HepG2 (cell line): ENCODE measurements around the gene VANGL2. TPM values are rescaled to one million over a fixed set of nuclear protein-coding genes. Genes with fewer than 3 reads are reported as not detected.

Experiments
- ATAC-seq: fragments of 200-7000 bp; cut with Tn5 transposase; 3 replicates; pipeline ENCODE4 v1.9.1; 2020; ENCODE audit warnings: mild to moderate bottlenecking, moderate library complexity
- BruUV-seq: library from RNA; stranded (reverse); fragments of 400-500 nt; replicated peaks from 2 replicates; lab custom pipeline; 2021; lab: Mats Ljungman, UMichigan
- CTCF ChIA-PET: fragments of 300-600 bp; formaldehyde crosslinking; extraction: SDS; loops from one replicate; lab custom pipeline; 2021; ENCODE audit warnings: low total read pairs, inconsistent platforms, low intra/inter-chr PET ratio; lab: Yijun Ruan, JAX
- POLR2A ChIA-PET: fragments of 350-600 bp; sonication (Branson Sonifier 250); formaldehyde crosslinking; loops from one replicate; lab custom pipeline; 2020; ENCODE audit warnings: antibody characterized with exemption, inconsistent platforms; lab: Yijun Ruan, JAX
- DNase-seq: peaks from one replicate; pipeline ENCODE4 v3.0.0-alpha.2; 2015; ENCODE audit warnings: low spot score
- FAIRE-seq: peaks from 3 replicates; lab custom pipeline; 2011; peaks lifted over from hg19 to GRCh38; lab: Jason Lieb, UNC
- H2AFZ ChIP-seq: one replicate; pipeline ENCODE4 v1.6.1; 2011; ENCODE audit warnings: low read length, inconsistent platforms
- H3K27ac ChIP-seq: fragments of 300-600 bp; 3 replicates; pipeline ENCODE4 v1.8.0; 2011; ENCODE audit warnings: mixed run types, mild to moderate bottlenecking, mixed read lengths, low read length, inconsistent platforms; ENCODE audit not compliant: insufficient read depth; ENCODE audit errors: extremely low read length
- H3K27me3 ChIP-seq, 2 experiments: fragments of 200-600 bp in 1 of 2; 2 replicates in 1 of 2; 3 replicates in 1 of 2; pipeline versions ENCODE4 v1.6.0 to v1.8.0; 2011; ENCODE audit warnings: low read length in 2 of 2, mild to moderate bottlenecking in 2 of 2, moderate library complexity in 2 of 2, inconsistent platforms in 1 of 2; ENCODE audit not compliant: insufficient read depth in 2 of 2, control insufficient read depth in 1 of 2
- H3K36me3 ChIP-seq, 2 experiments: fragments of 200-600 bp in 1 of 2; replicated peaks in 1 of 2; 2 replicates in 1 of 2; 3 replicates in 1 of 2; pipeline versions ENCODE4 v1.5.1 to v1.8.0; 2011; ENCODE audit warnings: low read length in 2 of 2, inconsistent platforms in 1 of 2; ENCODE audit not compliant: insufficient read depth in 2 of 2, control insufficient read depth in 1 of 2
- H3K4me1 ChIP-seq: 2 replicates; pipeline ENCODE4 v1.5.1; 2012; ENCODE audit warnings: low read length, inconsistent platforms; ENCODE audit not compliant: insufficient read depth
- H3K4me2 ChIP-seq: 2 replicates; pipeline ENCODE4 v1.6.0; 2011; ENCODE audit warnings: low read depth, low read length, inconsistent platforms
- H3K4me3 ChIP-seq, 3 experiments: fragments of 200-600 bp in 1 of 3; sonication (generic), shearing (Covaris generic) in 1 of 3; replicated peaks in 1 of 3; 2 replicates each; pipeline ENCODE4 v1.5.1; 2011 to 2016; ENCODE audit warnings: low read length in 3 of 3, inconsistent platforms in 2 of 3, low read depth in 2 of 3, mild to moderate bottlenecking in 2 of 3, control low read depth in 1 of 3, mixed read lengths in 1 of 3; ENCODE audit not compliant: insufficient read depth in 1 of 3
- H3K79me2 ChIP-seq: one replicate; pipeline ENCODE4 v1.6.1; 2011; ENCODE audit warnings: low read length, inconsistent platforms; ENCODE audit not compliant: insufficient read depth
- H3K9ac ChIP-seq: 2 replicates; pipeline ENCODE4 v1.6.0; 2011; ENCODE audit warnings: mild to moderate bottlenecking, low read depth, low read length, inconsistent platforms; ENCODE audit not compliant: insufficient read depth
- H3K9me3 ChIP-seq: 2 replicates; pipeline ENCODE4 v1.5.1; 2012; ENCODE audit warnings: mild to moderate bottlenecking, low read length
- H4K20me1 ChIP-seq: 2 replicates; pipeline ENCODE4 v1.6.0; 2011; ENCODE audit warnings: inconsistent platforms, mild to moderate bottlenecking, low read length, moderate library complexity; ENCODE audit not compliant: insufficient read depth
- ARNT2 ChIP-seq: sonication (generic); formaldehyde crosslinking; IDR thresholded peaks from 2 replicates; pipeline ENCODE4 v1.8.0; 2022; ENCODE audit warnings: mild to moderate bottlenecking, low read depth, missing genetic modification reagents, moderate library complexity
- ELF3 ChIP-seq: IDR thresholded peaks from 2 replicates; pipeline ENCODE4 v1.6.1; 2016; ENCODE audit warnings: missing genetic modification reagents, missing compliant biosample characterization
- ERF ChIP-seq: IDR thresholded peaks from 2 replicates; pipeline ENCODE4 v1.6.1; 2018; ENCODE audit warnings: missing biosample characterization, missing genetic modification reagents
- ETV5 ChIP-seq: IDR thresholded peaks from 2 replicates; pipeline ENCODE4 v1.6.1; 2018; ENCODE audit warnings: missing biosample characterization, missing genetic modification reagents, inconsistent platforms, borderline replicate concordance
- GPN1 ChIP-seq: sonication (generic); formaldehyde crosslinking; IDR thresholded peaks from 2 replicates; pipeline ENCODE4 v1.5.1; 2020; ENCODE audit warnings: missing genetic modification reagents, borderline replicate concordance
- MXI1 ChIP-seq: IDR thresholded peaks from 3 replicates; pipeline ENCODE4 v1.6.1; 2012; ENCODE audit warnings: low read depth, low read length, inconsistent platforms, borderline replicate concordance
- SIX4 ChIP-seq: sonication (generic); formaldehyde crosslinking; IDR thresholded peaks from 2 replicates; pipeline ENCODE4 v1.4.0; 2020; ENCODE audit warnings: missing genetic modification reagents
- SOX13 ChIP-seq, 3 experiments: fragments of 450-650 bp in 1 of 3; sonication (generic) in 1 of 3; formaldehyde crosslinking in 1 of 3; IDR thresholded peaks in 2 of 3; conservative IDR thresholded peaks in 1 of 3; 2 replicates each; pipeline versions ENCODE4 v1.5.0 to v1.6.1; 2016 to 2020; ENCODE audit warnings: antibody characterized with exemption in 1 of 3, mild to moderate bottlenecking in 1 of 3, missing compliant biosample characterization in 1 of 3, missing genetic modification reagents in 1 of 3, moderate library complexity in 1 of 3
- YEATS4 ChIP-seq: sonication (generic); formaldehyde crosslinking; IDR thresholded peaks from 2 replicates; pipeline ENCODE4 v1.4.0; 2020; ENCODE audit warnings: missing genetic modification reagents, borderline replicate concordance
- ZBTB3 ChIP-seq: sonication (generic); formaldehyde crosslinking; IDR thresholded peaks from 2 replicates; pipeline ENCODE4 v1.4.0; 2020; ENCODE audit warnings: low read depth, mild to moderate bottlenecking, moderate library complexity, missing genetic modification reagents, borderline replicate concordance
- ZBTB42 ChIP-seq: sonication (generic); formaldehyde crosslinking; IDR thresholded peaks from 2 replicates; pipeline ENCODE4 v1.5.0; 2020; ENCODE audit warnings: mild to moderate bottlenecking, missing genetic modification reagents
- ZEB1 ChIP-seq: IDR thresholded peaks from 2 replicates; pipeline ENCODE4 v1.6.1; 2012; ENCODE audit warnings: mild to moderate bottlenecking, low read depth, inconsistent platforms; ENCODE audit not compliant: insufficient replicate concordance
- ZFP37 ChIP-seq: sonication (generic); formaldehyde crosslinking; IDR thresholded peaks from 2 replicates; pipeline ENCODE4 v1.4.0; 2020; ENCODE audit warnings: missing genetic modification reagents, borderline replicate concordance
- ZNF232 ChIP-seq: sonication (generic); formaldehyde crosslinking; IDR thresholded peaks from 2 replicates; pipeline ENCODE4 v1.4.0; 2020; ENCODE audit warnings: missing genetic modification reagents, borderline replicate concordance
- ZNF598 ChIP-seq: sonication (generic); formaldehyde crosslinking; IDR thresholded peaks from 2 replicates; pipeline ENCODE4 v1.5.1; 2020; ENCODE audit warnings: mild to moderate bottlenecking, missing genetic modification reagents, borderline replicate concordance
- WGBS: methylation state at CpG from one replicate; pipeline ENCODE4 v1.1.6; 2017; ENCODE audit warnings: low lambda C conversion rate; 5-methylcytosine and 5-hydroxymethylcytosine counted together
- in situ Hi-C: cut with HindIII; loops from 2 replicates; pipeline ENCODE4 v1.10.0; 2017; ENCODE audit warnings: low pct_unique_long_range_greater_than_20kb; ENCODE audit not compliant: extremely low pct_ligation_motif_present
- intact Hi-C: fragments of 100-400 bp; cut with micrococcal nuclease; formaldehyde crosslinking; loops from one replicate; pipeline ENCODE4 v1.10.0; 2022; ENCODE audit not compliant: unreplicated experiment
- polyA plus RNA-seq, 8 experiments: library from polyadenylated mRNA; depleted of rRNA in 3 of 8; stranded (reverse) in 7 of 8; unstranded in 1 of 8; fragments of >200 nt; fragmentation: Illumina TruSeq in 4 of 8; extraction: Trizol in 4 of 8; gene quantifications; 2 replicates each; pipeline versions ENCODE4 v1.2.1 to v1.2.3, GENCODE V29; 2011 to 2016; ENCODE audit warnings: low read depth in 4 of 8, missing spikeins in 1 of 8, mixed read lengths in 1 of 8; ENCODE audit not compliant: insufficient read depth in 1 of 8
- total RNA-seq, 5 experiments: library from RNA; depleted of rRNA; stranded (reverse); fragments of >200 nt; fragmentation: Illumina TruSeq; extraction: Trizol; gene quantifications; 2 replicates each; pipeline ENCODE4 v1.2.3, GENCODE V29; 2016; ENCODE audit warnings: low read depth in 1 of 5
- TF ChIP-seq, protein P1 (sequence below): sonication (generic); formaldehyde crosslinking; IDR thresholded peaks from 2 replicates; pipeline ENCODE4 v1.4.0; 2020; ENCODE audit warnings: missing genetic modification reagents
- TF ChIP-seq, protein P2 (sequence below): sonication (generic); formaldehyde crosslinking; IDR thresholded peaks from 2 replicates; pipeline ENCODE4 v1.8.0; 2022; ENCODE audit warnings: low read depth, missing genetic modification reagents

Gene VANGL2
- total and polyA plus RNA-seq, 2 of the 13 experiments (the other 11 are each of a cell fraction or from before 2014, with no cell fraction given), result 0.09 TPM; not detected in 1

DNA sequence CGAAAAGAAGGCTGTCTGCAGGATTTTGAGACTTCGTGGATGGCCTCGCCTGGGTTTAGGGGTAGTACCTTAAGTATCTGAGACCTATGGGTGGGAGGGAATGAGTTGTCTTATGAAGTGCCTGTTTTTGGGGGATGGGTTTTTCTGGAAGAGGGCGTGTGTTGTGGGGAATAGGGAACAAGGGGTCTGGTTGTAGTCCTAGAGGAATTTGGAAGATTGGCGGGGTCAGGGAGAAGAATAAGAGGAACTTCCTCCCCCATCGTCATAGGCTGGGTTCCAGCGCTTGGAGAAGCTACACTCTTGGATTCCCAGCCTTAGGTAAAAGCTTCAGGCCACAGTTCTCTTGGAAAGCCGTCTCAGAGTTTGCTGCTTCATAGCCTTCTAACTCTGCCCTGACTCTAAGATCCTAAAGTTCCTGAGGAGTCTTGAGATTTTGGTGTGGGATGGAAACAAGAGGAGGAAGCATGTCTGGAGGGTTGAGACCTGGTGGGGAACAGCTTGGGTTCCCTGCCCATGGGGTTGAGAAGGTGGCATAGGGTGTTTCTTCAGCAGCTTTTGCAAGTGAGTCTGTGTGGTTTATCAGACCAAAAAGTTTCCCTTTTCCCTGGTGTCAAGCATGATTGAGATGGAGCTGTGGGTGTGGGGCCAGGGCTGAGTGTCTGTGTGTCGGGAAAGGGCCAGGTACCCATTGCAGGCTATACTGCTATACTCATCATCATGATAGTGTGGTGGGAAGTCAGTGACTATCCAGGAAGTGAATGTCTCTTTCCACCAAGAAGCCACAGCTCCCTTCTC is 1.8 kb downstream of the VANGL2 start:
- intact Hi-C loops (no loop called here), in situ Hi-C loops (no loop called here)
- CTCF ChIA-PET, result no interaction called here
- no peak for DNase-seq
- no peak for FAIRE-seq
- Histone ChIP-seq H3K4me3 (no peak overlapping the region), H3K9ac (no peak overlapping the region), H4K20me1 (no peaks in the 10 kb centered on the region), H3K9me3 (no peaks in the 10 kb centered on the region), H3K27ac (no peak overlapping the region), H2AFZ (no peak overlapping the region), H3K4me1 (peaks cover 7% of the 10 kb centered on the region; the same call in 1 of the 2 replicates), H3K36me3 (no peaks in the 10 kb centered on the region), H3K4me2 (no peak overlapping the region), H3K79me2 (no peaks in the 10 kb centered on the region), H3K27me3 (peaks cover 13 to 62% of the 10 kb centered on the region in 2 experiments)
- WGBS, result 59% methylated on average over 8 of the region's 9 CpGs
- no TSS peak for BruUV-seq
- POLR2A ChIA-PET, result no interaction called here
- no peak for ATAC-seq
- TF ChIP-seq, protein P1, sequence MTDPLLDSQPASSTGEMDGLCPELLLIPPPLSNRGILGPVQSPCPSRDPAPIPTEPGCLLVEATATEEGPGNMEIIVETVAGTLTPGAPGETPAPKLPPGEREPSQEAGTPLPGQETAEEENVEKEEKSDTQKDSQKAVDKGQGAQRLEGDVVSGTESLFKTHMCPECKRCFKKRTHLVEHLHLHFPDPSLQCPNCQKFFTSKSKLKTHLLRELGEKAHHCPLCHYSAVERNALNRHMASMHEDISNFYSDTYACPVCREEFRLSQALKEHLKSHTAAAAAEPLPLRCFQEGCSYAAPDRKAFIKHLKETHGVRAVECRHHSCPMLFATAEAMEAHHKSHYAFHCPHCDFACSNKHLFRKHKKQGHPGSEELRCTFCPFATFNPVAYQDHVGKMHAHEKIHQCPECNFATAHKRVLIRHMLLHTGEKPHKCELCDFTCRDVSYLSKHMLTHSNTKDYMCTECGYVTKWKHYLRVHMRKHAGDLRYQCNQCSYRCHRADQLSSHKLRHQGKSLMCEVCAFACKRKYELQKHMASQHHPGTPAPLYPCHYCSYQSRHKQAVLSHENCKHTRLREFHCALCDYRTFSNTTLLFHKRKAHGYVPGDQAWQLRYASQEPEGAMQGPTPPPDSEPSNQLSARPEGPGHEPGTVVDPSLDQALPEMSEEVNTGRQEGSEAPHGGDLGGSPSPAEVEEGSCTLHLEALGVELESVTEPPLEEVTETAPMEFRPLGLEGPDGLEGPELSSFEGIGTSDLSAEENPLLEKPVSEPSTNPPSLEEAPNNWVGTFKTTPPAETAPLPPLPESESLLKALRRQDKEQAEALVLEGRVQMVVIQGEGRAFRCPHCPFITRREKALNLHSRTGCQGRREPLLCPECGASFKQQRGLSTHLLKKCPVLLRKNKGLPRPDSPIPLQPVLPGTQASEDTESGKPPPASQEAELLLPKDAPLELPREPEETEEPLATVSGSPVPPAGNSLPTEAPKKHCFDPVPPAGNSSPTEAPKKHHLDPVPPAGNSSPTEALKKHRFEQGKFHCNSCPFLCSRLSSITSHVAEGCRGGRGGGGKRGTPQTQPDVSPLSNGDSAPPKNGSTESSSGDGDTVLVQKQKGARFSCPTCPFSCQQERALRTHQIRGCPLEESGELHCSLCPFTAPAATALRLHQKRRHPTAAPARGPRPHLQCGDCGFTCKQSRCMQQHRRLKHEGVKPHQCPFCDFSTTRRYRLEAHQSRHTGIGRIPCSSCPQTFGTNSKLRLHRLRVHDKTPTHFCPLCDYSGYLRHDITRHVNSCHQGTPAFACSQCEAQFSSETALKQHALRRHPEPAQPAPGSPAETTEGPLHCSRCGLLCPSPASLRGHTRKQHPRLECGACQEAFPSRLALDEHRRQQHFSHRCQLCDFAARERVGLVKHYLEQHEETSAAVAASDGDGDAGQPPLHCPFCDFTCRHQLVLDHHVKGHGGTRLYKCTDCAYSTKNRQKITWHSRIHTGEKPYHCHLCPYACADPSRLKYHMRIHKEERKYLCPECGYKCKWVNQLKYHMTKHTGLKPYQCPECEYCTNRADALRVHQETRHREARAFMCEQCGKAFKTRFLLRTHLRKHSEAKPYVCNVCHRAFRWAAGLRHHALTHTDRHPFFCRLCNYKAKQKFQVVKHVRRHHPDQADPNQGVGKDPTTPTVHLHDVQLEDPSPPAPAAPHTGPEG (CRISPR knock-in tag), result no peak
- TF ChIP-seq ZNF232 (CRISPR knock-in tag) (no peak), ERF (CRISPR knock-in tag) (no peak), ZBTB3 (CRISPR knock-in tag) (no peak), ARNT2 (no peak), SIX4 (CRISPR knock-in tag) (no peak), ZNF598 (CRISPR knock-in tag) (no peak), MXI1 (no peak), SOX13 (IDR thresholded peaks at IDR 0.05) (no peak), SOX13 (CRISPR knock-in tag; conservative IDR thresholded peaks at IDR 0.05 in 1 of 2, IDR thresholded peaks at IDR 0.05 in 1 of 2) (no peak), ZFP37 (CRISPR knock-in tag) (no peak), ZBTB42 (CRISPR knock-in tag) (no peak), ZEB1 (no peak), GPN1 (no peak), ELF3 (CRISPR knock-in tag) (no peak), YEATS4 (CRISPR knock-in tag) (no peak), ETV5 (CRISPR knock-in tag) (no peak)
- TF ChIP-seq, protein P2, sequence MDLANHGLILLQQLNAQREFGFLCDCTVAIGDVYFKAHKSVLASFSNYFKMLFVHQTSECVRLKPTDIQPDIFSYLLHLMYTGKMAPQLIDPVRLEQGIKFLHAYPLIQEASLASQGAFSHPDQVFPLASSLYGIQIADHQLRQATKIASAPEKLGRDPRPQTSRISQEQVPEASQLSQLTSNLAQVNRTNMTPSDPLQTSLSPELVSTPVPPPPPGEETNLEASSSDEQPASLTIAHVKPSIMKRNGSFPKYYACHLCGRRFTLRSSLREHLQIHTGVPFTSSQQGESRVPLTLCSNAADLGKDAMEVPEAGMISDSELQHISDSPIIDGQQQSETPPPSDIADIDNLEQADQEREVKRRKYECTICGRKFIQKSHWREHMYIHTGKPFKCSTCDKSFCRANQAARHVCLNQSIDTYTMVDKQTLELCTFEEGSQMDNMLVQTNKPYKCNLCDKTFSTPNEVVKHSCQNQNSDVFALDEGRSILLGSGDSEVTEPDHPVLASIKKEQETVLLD (CRISPR knock-in tag), result no peak
